Aorta (tissue), 5 donors: ENCODE results near the gene FAH. TPM values are rescaled to one million over a fixed set of nuclear protein-coding genes. Genes with fewer than 3 reads are reported as not detected.

Source experiments
- ATAC-seq: fragments of 200-7000 bp; cut with Tn5 transposase; one replicate; pipeline ENCODE4 v1.9.1; 2022; ENCODE audit warnings: moderate library complexity; ENCODE audit not compliant: low FRiP score
- DNase-seq, 2 donors: peaks; one replicate each; pipeline ENCODE4 v3.0.0-alpha.2; 2020
- H3K27ac ChIP-seq, 2 donors: one replicate each; pipeline ENCODE4 v1.5.1; 2013; ENCODE audit warnings: low read length in 2 of 2, mild to moderate bottlenecking in 2 of 2, moderate library complexity in 2 of 2, control low read depth in 1 of 2, inconsistent platforms in 1 of 2, low read depth in 1 of 2
- H3K27me3 ChIP-seq, 2 donors: one replicate each; pipeline ENCODE4 v1.6.1; 2013; ENCODE audit warnings: control low read depth in 1 of 2, low read length in 1 of 2, mild to moderate bottlenecking in 1 of 2, moderate library complexity in 1 of 2; ENCODE audit not compliant: insufficient read depth in 2 of 2, control insufficient read depth in 1 of 2
- H3K36me3 ChIP-seq, 2 donors: one replicate each; pipeline ENCODE4 v1.6.1; 2013; ENCODE audit warnings: control low read depth in 1 of 2, low read length in 1 of 2, mild to moderate bottlenecking in 1 of 2; ENCODE audit not compliant: insufficient read depth in 2 of 2, control insufficient read depth in 1 of 2
- H3K4me1 ChIP-seq, 2 donors: one replicate each; pipeline ENCODE4 v1.6.1; 2013; ENCODE audit warnings: low read length in 2 of 2, control low read depth in 1 of 2, mild to moderate bottlenecking in 1 of 2, moderate library complexity in 1 of 2; ENCODE audit not compliant: insufficient read depth in 2 of 2, control insufficient read depth in 1 of 2
- H3K4me3 ChIP-seq, 2 donors: one replicate each; pipeline ENCODE4 v1.5.1; 2013; ENCODE audit warnings: low read length in 2 of 2, control low read depth in 1 of 2, mild to moderate bottlenecking in 1 of 2
- H3K9me3 ChIP-seq: one replicate; pipeline ENCODE4 v1.6.1; 2013; ENCODE audit warnings: mild to moderate bottlenecking, low read length; ENCODE audit not compliant: control insufficient read depth
- WGBS, 2 donors: extraction: QIAGEN DNeasy Blood & Tissue Kit; methylation state at CpG; one replicate each; pipeline ENCODE4 v1.1.7; 2013; 5-methylcytosine and 5-hydroxymethylcytosine counted together
- intact Hi-C, 2 donors: fragments of 100-400 bp; cut with DNase I; formaldehyde crosslinking; loops; one replicate each; pipeline versions ENCODE4 v1.14.2 to v1.15.0; 2022
- polyA plus RNA-seq, 2 donors: library from polyadenylated mRNA; stranded (reverse); fragments of 200-250 nt; gene quantifications; one replicate each; pipeline ENCODE4 v1.2.3, GENCODE V29; 2013
- total RNA-seq, 2 donors: library from RNA; stranded (reverse); fragmentation: NEBNext Ultra II Directional; extraction: Animal tissue kit (Norgen Biotek cat#: 25700); gene quantifications; one replicate each; pipeline ENCODE4 v1.2.1, GENCODE V29; 2021
- donor health status: healthy with polysubstance abuse.
- donor health status: Bipolar disorder and iron deficiency.
- donor health status: DM: no; HTN: no; CAD: no.
- donor health status: DM: no; HTN: no; CAD: no.
- donor health status: DM: yes; HTN: yes; CAD: no.

Gene FAH
- total and polyA plus RNA-seq, 4 donors, result 18.2 to 137 (median 20.6) TPM

- DNase-seq (no peak), ATAC-seq (no peak)
- Histone ChIP-seq H3K4me1 (peaks cover 2 to 7% of the 10 kb centered on the region in 2 donors), H3K4me3 (no peak overlapping the region), H3K36me3 (peaks cover 0 to 2% of the 10 kb centered on the region in 2 donors), H3K27ac (no peak overlapping the region), H3K27me3 (no peaks in the 10 kb centered on the region), H3K9me3 (no peaks in the 10 kb centered on the region)
- intact Hi-C loops, result loop anchor here (10.0 kb wide), 2 partner anchors 246 to 276 kb away; partner anchors contain the start of gene MTHFS (in 1 of the 2)
- 79 to 84% methylated on average over 2 of the region's 2 CpGs for WGBS, 2 donors
Observed at GRCh38 chr15:80170596-80170995, 17.8 kb downstream of the FAH start.

DNA sequence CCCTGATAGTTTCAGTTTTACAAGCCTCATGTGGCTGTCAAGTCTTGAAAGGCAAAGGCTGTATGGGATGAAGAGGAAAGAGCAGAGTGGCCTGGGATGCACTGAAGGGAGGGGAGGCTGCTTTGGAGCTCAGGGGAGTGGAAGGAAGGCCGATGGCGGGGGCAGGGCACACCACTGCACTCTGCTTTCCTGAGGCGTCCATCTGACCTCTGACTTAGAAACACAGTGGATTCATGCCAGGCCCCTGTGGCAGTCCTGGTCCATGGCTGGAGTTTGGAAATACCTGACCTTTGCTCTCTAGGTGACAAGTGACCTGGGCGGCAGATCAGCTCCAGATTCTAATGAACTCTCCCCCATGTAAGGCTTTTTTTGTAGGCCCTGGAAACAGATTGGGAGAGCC lies 19.0 kb downstream of the FAH start:
- H3K36me3 ChIP-seq, result peaks cover 0 to 2% of the 10 kb centered on the region in 2 donors
- no peak for ATAC-seq
- intact Hi-C loops, result loop anchor here (2.0 to 10.0 kb wide), 3 partner anchors 19 to 277 kb away; partner anchors contain the start of genes FAH (in 1 of the 2) and MTHFS (in 1 of the 2)

DNA sequence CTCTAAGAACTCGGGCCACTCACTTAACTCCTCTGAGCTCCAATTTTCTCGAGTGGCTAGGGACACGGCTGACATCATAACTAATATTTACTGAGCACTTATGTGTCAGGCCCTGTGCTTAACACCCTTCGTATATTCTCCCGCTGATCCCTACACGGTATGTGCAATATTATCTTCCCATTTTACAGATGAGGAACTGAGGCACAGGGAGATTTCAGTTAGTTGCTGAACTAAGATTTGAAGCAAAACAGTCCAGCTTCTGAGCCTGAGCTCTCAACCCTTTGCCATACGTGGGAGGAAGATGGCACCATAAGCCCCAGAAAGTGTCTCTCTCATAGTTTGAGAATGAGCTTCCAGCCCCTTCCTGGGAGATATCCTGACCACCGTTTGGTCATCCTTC lies 19.6 kb downstream of the FAH start:
- Histone ChIP-seq H3K4me3 (no peak overlapping the region), H3K9me3 (no peaks in the 10 kb centered on the region), H3K27me3 (no peaks in the 10 kb centered on the region), H3K36me3 (peaks cover 0 to 2% of the 10 kb centered on the region in 2 donors), H3K4me1 (peaks cover 2 to 7% of the 10 kb centered on the region in 2 donors), H3K27ac (peak overlapping the region in 1 of 2 donors; percentile 98)
- intact Hi-C loops, result loop anchor here (2.0 to 10.0 kb wide), 3 partner anchors 20 to 278 kb away; partner anchors contain the start of genes FAH (in 1 of the 2) and MTHFS (in 1 of the 2)
- no peak for DNase-seq
- ATAC-seq, result no peak
- WGBS, 2 donors, result 87 to 90% methylated on average over 8 of the region's 8 CpGs

More for the DNA sequence above, 19.0 kb downstream of the FAH start:
- Histone ChIP-seq H3K9me3 (no peaks in the 10 kb centered on the region), H3K4me1 (peaks cover 2 to 7% of the 10 kb centered on the region in 2 donors), H3K4me3 (no peak overlapping the region), H3K27ac (no peak overlapping the region), H3K27me3 (no peaks in the 10 kb centered on the region)
- 86 to 98% methylated on average over 4 of the region's 4 CpGs for WGBS, 2 donors
- no peak for DNase-seq

DNA sequence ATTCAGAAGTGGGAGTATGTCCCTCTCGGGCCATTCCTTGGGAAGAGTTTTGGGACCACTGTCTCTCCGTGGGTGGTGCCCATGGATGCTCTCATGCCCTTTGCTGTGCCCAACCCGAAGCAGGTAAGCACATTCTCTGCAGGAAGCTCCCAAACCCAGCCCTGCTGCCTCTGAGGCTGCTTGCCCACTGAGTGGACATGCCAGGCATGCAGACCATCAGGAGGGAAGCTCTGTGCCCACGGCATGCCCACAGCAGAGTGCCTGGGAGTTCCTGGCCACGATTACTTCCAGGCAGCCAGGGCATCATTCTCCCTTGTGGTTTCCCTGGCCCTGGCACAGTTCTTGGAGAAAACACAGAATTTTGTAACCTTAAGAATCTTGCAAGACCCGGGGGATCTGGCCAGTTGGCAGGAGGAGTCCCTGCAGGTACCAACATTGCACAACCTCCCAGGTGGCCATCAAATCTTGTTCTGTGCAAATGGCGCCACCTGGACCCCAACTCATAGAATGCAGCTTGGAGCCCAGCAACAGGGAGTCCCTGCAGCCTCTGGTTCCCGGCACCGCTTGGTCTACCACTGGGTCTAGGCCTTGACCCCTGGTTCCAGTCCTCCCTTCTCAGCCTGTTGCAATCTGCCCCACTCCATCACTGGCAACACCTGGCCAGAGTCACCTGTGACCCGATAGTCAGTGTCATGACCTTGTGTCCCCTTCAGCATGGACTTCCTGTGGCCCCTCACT lies 20.4 kb downstream of the FAH start:
- DNase-seq (peak in 1 of 2 donors; percentile 73), ATAC-seq (peak; percentile 75)
- 53 to 58% methylated on average over 10 of the region's 10 CpGs for WGBS, 2 donors
- peaks cover 0 to 2% of the 10 kb centered on the region in 2 donors for H3K36me3 ChIP-seq
- no peaks in the 10 kb centered on the region for H3K27me3 ChIP-seq
- no peaks in the 10 kb centered on the region for H3K9me3 ChIP-seq
- intact Hi-C loops, result loop anchor here (2.0 to 10.0 kb wide), 3 partner anchors 20 to 278 kb away; partner anchors contain the start of genes FAH (in 1 of the 2) and MTHFS (in 1 of the 2)
- no peak overlapping the region for H3K4me3 ChIP-seq
- peaks cover 2 to 7% of the 10 kb centered on the region in 2 donors for H3K4me1 ChIP-seq
- peak overlapping the region; percentile 8 to 98 for H3K27ac ChIP-seq

GRCh38 chr15:80174017-80174746 lies 21.4 kb downstream of the FAH start:
- H3K9me3 ChIP-seq, result no peaks in the 10 kb centered on the region
- DNase-seq (peak; percentile 86 to 89), ATAC-seq (peak; percentile 89)
- peak overlapping the region; percentile 70 to 98 for H3K27ac ChIP-seq
- intact Hi-C loops, result loop anchor here (10.0 kb wide), 2 partner anchors 249 to 279 kb away; partner anchors contain the start of gene MTHFS (in 1 of the 2)
- 8 to 13% methylated on average over 11 of the region's 11 CpGs for WGBS, 2 donors
- no peaks in the 10 kb centered on the region for H3K27me3 ChIP-seq
- no peaks in the 10 kb centered on the region for H3K36me3 ChIP-seq
- no peak overlapping the region for H3K4me3 ChIP-seq
- H3K4me1 ChIP-seq, result peaks cover 2 to 7% of the 10 kb centered on the region in 2 donors

GRCh38 chr15:80175436-80175835 lies 22.6 kb downstream of the FAH start:
- no peaks in the 10 kb centered on the region for H3K36me3 ChIP-seq

GRCh38 chr15:80176443-80176842 lies 23.6 kb downstream of the FAH start:
- H3K4me1 ChIP-seq, result peaks cover 2 to 11% of the 10 kb centered on the region in 2 donors
- intact Hi-C loops, result loop anchor here (10.0 kb wide), 2 partner anchors 252 to 282 kb away; partner anchors contain the start of gene MTHFS (in 1 of the 2)
- no peak for DNase-seq

More at GRCh38 chr15:80175436-80175835, 22.6 kb downstream of the FAH start:
- Histone ChIP-seq H3K27ac (peak overlapping the region in 1 of 2 donors; percentile 95), H3K9me3 (no peaks in the 10 kb centered on the region), H3K4me1 (peaks cover 2 to 11% of the 10 kb centered on the region in 2 donors), H3K4me3 (no peak overlapping the region), H3K27me3 (no peaks in the 10 kb centered on the region)
- no peak for ATAC-seq
- 96 to 97% methylated on average over 9 of the region's 9 CpGs for WGBS, 2 donors
- DNase-seq, result no peak
- intact Hi-C loops, result loop anchor here (10.0 kb wide), 2 partner anchors 251 to 281 kb away; partner anchors contain the start of gene MTHFS (in 1 of the 2)

GRCh38 chr15:80177156-80177555 lies 24.4 kb downstream of the FAH start:
- no peak for DNase-seq
- no peak overlapping the region for H3K4me3 ChIP-seq
- no peak overlapping the region for H3K27ac ChIP-seq
- H3K4me1 ChIP-seq, result peaks cover 2 to 11% of the 10 kb centered on the region in 2 donors
- no peak for ATAC-seq
- intact Hi-C loops, result loop anchor here (10.0 kb wide), 2 partner anchors 252 to 282 kb away; partner anchors contain the start of gene MTHFS (in 1 of the 2)
- no peaks in the 10 kb centered on the region for H3K27me3 ChIP-seq
- WGBS, 2 donors, result 96% methylated on average over 2 of the region's 2 CpGs
- no peaks in the 10 kb centered on the region for H3K36me3 ChIP-seq
- H3K9me3 ChIP-seq, result no peaks in the 10 kb centered on the region

More at GRCh38 chr15:80176443-80176842, 23.6 kb downstream of the FAH start:
- no peaks in the 10 kb centered on the region for H3K27me3 ChIP-seq
- H3K4me3 ChIP-seq, result no peak overlapping the region
- no peak overlapping the region for H3K27ac ChIP-seq
- 66 to 88% methylated on average over 6 of the region's 6 CpGs for WGBS, 2 donors
- H3K9me3 ChIP-seq, result no peaks in the 10 kb centered on the region
- no peak for ATAC-seq
- H3K36me3 ChIP-seq, result no peaks in the 10 kb centered on the region
